Activated B cell treated with CpG ODN at 0.5 μM for 24 hours (primary cell): ENCODE measurements around the gene SLC6A8. TPM values are rescaled to one million over a fixed set of nuclear protein-coding genes. Genes with fewer than 3 reads are reported as not detected.
"Not testable (repeated sequence)": the region's sequence is repeated elsewhere in the genome, so short reads cannot be mapped to it uniquely, and the experiment has no call there.

Source experiments
- ATAC-seq: fragments of 200-7000 bp; cut with Tn5 transposase; one replicate; pipeline ENCODE4 v1.10.0; 2021; ENCODE audit warnings: low read depth, mild to moderate bottlenecking, moderate library complexity
- CTCF ChIA-PET: fragments of 350-600 bp; sonication (Branson Sonifier 250); formaldehyde crosslinking; loops from one replicate; lab custom pipeline; 2021; ENCODE audit warnings: antibody characterized with exemption; lab: Charles Lee
- POLR2A ChIA-PET: fragments of 350-600 bp; sonication (Branson Sonifier 250); formaldehyde crosslinking; loops from one replicate; lab custom pipeline; 2021; ENCODE audit warnings: antibody characterized with exemption; lab: Charles Lee
- DNase-seq: peaks from one replicate; pipeline ENCODE4 v3.0.0; 2022
- H3K27ac Mint-ChIP-seq: one replicate; pipeline ENCODE4 v1.8.0; 2020; ENCODE audit warnings: mixed read lengths
- H3K27me3 Mint-ChIP-seq: one replicate; pipeline ENCODE4 v1.8.0; 2021; ENCODE audit warnings: mixed read lengths
- H3K36me3 Mint-ChIP-seq: one replicate; pipeline ENCODE4 v1.8.0; 2021; ENCODE audit warnings: low read depth, mixed read lengths
- H3K4me1 Mint-ChIP-seq: one replicate; pipeline ENCODE4 v1.8.0; 2021; ENCODE audit warnings: mixed read lengths
- H3K4me3 Mint-ChIP-seq: one replicate; pipeline ENCODE4 v1.8.0; 2020; ENCODE audit warnings: mild to moderate bottlenecking, mixed read lengths
- H3K9me3 Mint-ChIP-seq: one replicate; pipeline ENCODE4 v1.8.0; 2020; ENCODE audit warnings: mixed read lengths
- CTCF ChIP-seq: fragments of 200-600 bp; IDR thresholded peaks from one replicate; pipeline ENCODE4 v1.8.0; 2022; ENCODE audit warnings: antibody characterized with exemption, mild to moderate bottlenecking
- intact Hi-C: fragments of 100-400 bp; cut with micrococcal nuclease; formaldehyde crosslinking; loops from one replicate; pipeline ENCODE4 v1.15.1; 2024
- total RNA-seq: library from RNA; stranded (reverse); gene quantifications from 2 replicates; pipeline ENCODE4 v1.2.3, GENCODE V29; 2022

Gene SLC6A8
- total RNA-seq, 1 donor from 2014 or later: 1.2 TPM

- intact Hi-C loops: no loop called here
- DNase-seq (no peak), ATAC-seq (no peak)
- POLR2A ChIA-PET: no interaction called here
- no peak overlapping the region for H3K27ac Mint-ChIP-seq
- CTCF ChIA-PET: no interaction called here
- no peaks in the 10 kb centered on the region for H3K4me1 Mint-ChIP-seq
- H3K27me3 Mint-ChIP-seq: peaks cover 3% of the 10 kb centered on the region
- no peak for TF ChIP-seq CTCF
- peaks cover 20% of the 10 kb centered on the region for H3K36me3 Mint-ChIP-seq
- H3K4me3 Mint-ChIP-seq: no peak overlapping the region
- no peaks in the 10 kb centered on the region for H3K9me3 Mint-ChIP-seq
Measured at GRCh38 chrX:153692611-153693156, 5.0 kb downstream of the SLC6A8 start.

- POLR2A ChIA-PET: no interaction called here
- H3K9me3 Mint-ChIP-seq: no peaks in the 10 kb centered on the region
- DNase-seq (no peak), ATAC-seq (no peak)
- H3K27me3 Mint-ChIP-seq: peaks cover 3% of the 10 kb centered on the region
- H3K27ac Mint-ChIP-seq: no peak overlapping the region
- CTCF ChIA-PET: no interaction called here
- no peak overlapping the region for H3K4me3 Mint-ChIP-seq
- intact Hi-C loops: no loop called here
- H3K36me3 Mint-ChIP-seq: peaks cover 27% of the 10 kb centered on the region
- TF ChIP-seq CTCF: no peak
- no peaks in the 10 kb centered on the region for H3K4me1 Mint-ChIP-seq
Measured at GRCh38 chrX:153693216-153694086, 5.7 kb downstream of the SLC6A8 start.

- H3K27me3 Mint-ChIP-seq, H3K9me3 Mint-ChIP-seq, CTCF ChIA-PET, DNase-seq, POLR2A ChIA-PET, ATAC-seq, H3K4me1 Mint-ChIP-seq, H3K27ac Mint-ChIP-seq, H3K4me3 Mint-ChIP-seq, intact Hi-C loops: not testable (repeated sequence)
- H3K36me3 Mint-ChIP-seq: peaks cover 31% of the 10 kb centered on the region
Measured at GRCh38 chrX:153694256-153694655, 6.5 kb downstream of the SLC6A8 start.

GRCh38 chrX:153694687-153695270, 7.1 kb downstream of the SLC6A8 start:
- no peaks in the 10 kb centered on the region for H3K4me1 Mint-ChIP-seq
- peaks cover 31% of the 10 kb centered on the region for H3K36me3 Mint-ChIP-seq
- H3K27me3 Mint-ChIP-seq: peaks cover 1% of the 10 kb centered on the region
- POLR2A ChIA-PET: no interaction called here
- TF ChIP-seq CTCF: no peak
- no peak overlapping the region for H3K27ac Mint-ChIP-seq
- DNase-seq: no peak
- no peaks in the 10 kb centered on the region for H3K9me3 Mint-ChIP-seq
- no peak overlapping the region for H3K4me3 Mint-ChIP-seq
- intact Hi-C loops: no loop called here
- no peak for ATAC-seq
- CTCF ChIA-PET: no interaction called here

GRCh38 chrX:153696100-153696499, 8.4 kb downstream of the SLC6A8 start:
- Mint-ChIP-seq H3K4me3 (no peak overlapping the region), H3K27me3 (no peaks in the 10 kb centered on the region), H3K4me1 (no peaks in the 10 kb centered on the region), H3K9me3 (no peaks in the 10 kb centered on the region), H3K36me3 (peaks cover 39% of the 10 kb centered on the region), H3K27ac (no peak overlapping the region)
- ChIA-PET POLR2A (no interaction called here), CTCF (no interaction called here)
- DNase-seq: no peak
- no peak for TF ChIP-seq CTCF
- intact Hi-C loops: no loop called here
- no peak for ATAC-seq

- POLR2A ChIA-PET, H3K4me1 Mint-ChIP-seq, H3K4me3 Mint-ChIP-seq, intact Hi-C loops, H3K27ac Mint-ChIP-seq, H3K9me3 Mint-ChIP-seq, CTCF ChIA-PET, ATAC-seq, H3K27me3 Mint-ChIP-seq, DNase-seq: not testable (repeated sequence)
- peaks cover 41% of the 10 kb centered on the region for H3K36me3 Mint-ChIP-seq
Measured at GRCh38 chrX:153696538-153696937, 8.8 kb downstream of the SLC6A8 start.

- H3K4me3 Mint-ChIP-seq, H3K27me3 Mint-ChIP-seq, ATAC-seq, POLR2A ChIA-PET, DNase-seq, CTCF ChIA-PET, H3K27ac Mint-ChIP-seq, H3K9me3 Mint-ChIP-seq, intact Hi-C loops, H3K4me1 Mint-ChIP-seq: not testable (repeated sequence)
- H3K36me3 Mint-ChIP-seq: peaks cover 44% of the 10 kb centered on the region
Measured at GRCh38 chrX:153696986-153697722, 9.4 kb downstream of the SLC6A8 start.
